ENCODE data around the gene ADPRM.

The ADPRM gene

GRCh38 chr17:10652984-10653659, 44.3 kb upstream of the ADPRM start:
- no peak for DNase-seq
- Histone ChIP-seq H3K4me3 (ENCODE audit: low read depth, low read length) (no peak overlapping the region), H3K27me3 (replicated peaks) (no peaks in the 10 kb centered on the region), H3K36me3 (replicated peaks) (no peaks in the 10 kb centered on the region), H3K27ac (no peak overlapping the region)
- in situ Hi-C loops (cut with HindIII; ENCODE audit: low pct_ligation_motif_present, low sequenced_read_pairs) = no loop called here
- TF ChIP-seq, protein P1, sequence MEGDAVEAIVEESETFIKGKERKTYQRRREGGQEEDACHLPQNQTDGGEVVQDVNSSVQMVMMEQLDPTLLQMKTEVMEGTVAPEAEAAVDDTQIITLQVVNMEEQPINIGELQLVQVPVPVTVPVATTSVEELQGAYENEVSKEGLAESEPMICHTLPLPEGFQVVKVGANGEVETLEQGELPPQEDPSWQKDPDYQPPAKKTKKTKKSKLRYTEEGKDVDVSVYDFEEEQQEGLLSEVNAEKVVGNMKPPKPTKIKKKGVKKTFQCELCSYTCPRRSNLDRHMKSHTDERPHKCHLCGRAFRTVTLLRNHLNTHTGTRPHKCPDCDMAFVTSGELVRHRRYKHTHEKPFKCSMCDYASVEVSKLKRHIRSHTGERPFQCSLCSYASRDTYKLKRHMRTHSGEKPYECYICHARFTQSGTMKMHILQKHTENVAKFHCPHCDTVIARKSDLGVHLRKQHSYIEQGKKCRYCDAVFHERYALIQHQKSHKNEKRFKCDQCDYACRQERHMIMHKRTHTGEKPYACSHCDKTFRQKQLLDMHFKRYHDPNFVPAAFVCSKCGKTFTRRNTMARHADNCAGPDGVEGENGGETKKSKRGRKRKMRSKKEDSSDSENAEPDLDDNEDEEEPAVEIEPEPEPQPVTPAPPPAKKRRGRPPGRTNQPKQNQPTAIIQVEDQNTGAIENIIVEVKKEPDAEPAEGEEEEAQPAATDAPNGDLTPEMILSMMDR (IDR thresholded peaks at IDR 0.05; ENCODE audit: low read depth, low read length, missing control alignments) = no peak

DNA sequence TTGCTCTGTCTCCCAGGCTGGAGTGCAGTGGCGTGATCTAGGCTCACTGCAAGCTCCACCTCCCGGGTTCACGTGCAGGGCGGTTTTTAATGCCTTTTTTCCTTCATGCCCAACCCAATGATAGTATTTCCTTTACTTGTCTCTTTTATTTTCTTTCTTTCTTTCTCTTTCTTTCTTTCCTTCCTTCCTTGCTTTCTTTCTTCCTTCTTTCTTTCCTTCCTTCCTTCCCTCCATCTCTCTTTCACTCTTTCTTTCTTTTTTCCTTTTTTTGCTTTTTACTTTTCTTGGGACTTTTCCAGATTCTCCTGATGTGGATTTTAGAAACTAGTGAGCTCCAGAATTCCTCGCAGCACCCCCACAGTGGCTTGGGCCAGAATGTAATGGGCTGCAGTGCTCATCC, 43.4 kb upstream of the ADPRM start:
- in situ Hi-C loops (cut with HindIII; ENCODE audit: low pct_ligation_motif_present, low sequenced_read_pairs) = no loop called here
- H3K36me3 ChIP-seq (replicated peaks) = no peaks in the 10 kb centered on the region
- no peak overlapping the region for H3K4me3 ChIP-seq (ENCODE audit: low read depth, low read length)
- no peak overlapping the region for H3K27ac ChIP-seq
- no peaks in the 10 kb centered on the region for H3K27me3 ChIP-seq (replicated peaks)
- no peak for DNase-seq
- TF ChIP-seq, protein P1 (IDR thresholded peaks at IDR 0.05; ENCODE audit: low read depth, low read length, missing control alignments) = no peak

DNA sequence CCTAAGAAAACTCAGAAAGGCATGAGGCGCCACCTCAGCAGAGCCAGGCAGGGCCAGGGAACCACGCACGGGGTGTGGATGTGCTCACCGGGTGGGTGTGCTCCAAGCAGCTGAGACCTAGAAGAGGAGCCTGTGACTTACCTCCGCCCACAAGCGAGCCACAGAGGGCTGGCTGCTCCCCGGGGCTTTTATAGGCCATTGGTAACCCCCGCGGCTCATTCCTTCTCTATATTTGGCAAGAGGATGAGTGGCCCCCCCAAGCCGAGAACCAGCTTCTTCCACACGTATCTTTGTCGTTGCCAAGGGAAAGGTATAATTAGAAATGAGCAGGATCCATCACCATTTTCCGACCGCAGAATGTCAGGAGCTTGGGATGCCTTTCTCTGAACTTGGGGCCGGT, 40.2 kb upstream of the ADPRM start, which contains the start of gene MYH3:
Gene MYH3, minus strand, starts transcription at position 162 of the 400 bp plus-strand sequence. CDS start 2,245 bp downstream, outside the sequence.
- H3K27me3 ChIP-seq (replicated peaks) = no peaks in the 10 kb centered on the region
- no peak within 1 kb of the TSS for H3K4me3 ChIP-seq (ENCODE audit: low read depth, low read length)
- TF ChIP-seq, protein P1 (IDR thresholded peaks at IDR 0.05; ENCODE audit: low read depth, low read length, missing control alignments) = no peak
- H3K27ac ChIP-seq = no peak within 1 kb of the TSS
- DNase-seq = no peak
- no peaks in the 10 kb centered on the region for H3K36me3 ChIP-seq (replicated peaks)
- in situ Hi-C loops (cut with HindIII; ENCODE audit: low pct_ligation_motif_present, low sequenced_read_pairs) = no loop called here

DNA sequence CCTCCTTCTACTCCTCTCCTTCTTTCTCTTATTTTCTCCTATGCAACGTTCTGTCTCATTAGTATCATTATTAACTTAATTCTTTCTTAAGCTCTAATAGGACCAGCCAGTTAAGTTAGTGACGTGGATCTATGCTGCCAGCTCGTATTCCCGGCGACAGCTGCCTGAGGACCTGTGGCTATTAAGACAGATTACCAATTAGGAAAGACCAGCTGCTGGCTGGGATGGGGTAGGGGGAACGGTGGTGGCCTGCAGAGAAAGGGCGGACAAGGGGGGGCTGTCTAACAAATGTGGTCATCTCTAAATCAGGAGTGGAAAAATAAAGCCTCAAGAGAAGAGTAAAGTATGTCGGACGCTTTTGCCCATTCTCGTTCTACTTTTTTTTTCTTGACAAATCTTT, 39.5 kb upstream of the ADPRM start:
- Histone ChIP-seq H3K36me3 (replicated peaks) (no peaks in the 10 kb centered on the region), H3K27ac (no peak overlapping the region), H3K27me3 (replicated peaks) (no peaks in the 10 kb centered on the region), H3K4me3 (ENCODE audit: low read depth, low read length) (no peak overlapping the region)
- in situ Hi-C loops (cut with HindIII; ENCODE audit: low pct_ligation_motif_present, low sequenced_read_pairs) = no loop called here
- TF ChIP-seq, protein P1 (IDR thresholded peaks at IDR 0.05; ENCODE audit: low read depth, low read length, missing control alignments) = no peak
- DNase-seq = no peak

DNA sequence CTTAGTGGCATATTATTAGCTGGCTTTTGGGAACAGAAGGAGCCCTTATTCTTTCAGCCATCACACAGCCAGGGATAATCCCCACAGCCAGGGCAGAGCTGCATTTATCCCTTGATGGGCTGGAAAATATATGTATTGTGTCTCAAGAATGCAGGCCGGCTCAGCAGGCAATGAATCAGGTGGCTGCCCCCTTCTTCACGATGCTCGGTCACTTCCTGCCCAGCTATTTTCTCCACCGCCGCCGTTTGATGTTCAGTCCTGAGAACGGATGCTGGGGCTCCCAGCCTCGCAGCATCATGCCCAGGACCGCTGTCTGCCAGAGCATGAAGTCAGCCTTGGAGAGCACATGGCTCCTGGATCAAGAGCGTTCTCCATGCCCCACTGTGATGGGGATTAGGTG, 36.0 kb upstream of the ADPRM start:
- no peaks in the 10 kb centered on the region for H3K27me3 ChIP-seq (replicated peaks)
- DNase-seq = no peak
- TF ChIP-seq, protein P1 (IDR thresholded peaks at IDR 0.05; ENCODE audit: low read depth, low read length, missing control alignments) = no peak
- no peak overlapping the region for H3K4me3 ChIP-seq (ENCODE audit: low read depth, low read length)
- in situ Hi-C loops (cut with HindIII; ENCODE audit: low pct_ligation_motif_present, low sequenced_read_pairs) = no loop called here
- H3K27ac ChIP-seq = no peak overlapping the region
- no peaks in the 10 kb centered on the region for H3K36me3 ChIP-seq (replicated peaks)

- no peak for DNase-seq
- Histone ChIP-seq H3K4me3 (ENCODE audit: low read depth, low read length) (no peak overlapping the region), H3K27ac (no peak overlapping the region), H3K36me3 (replicated peaks) (no peaks in the 10 kb centered on the region), H3K27me3 (replicated peaks) (no peaks in the 10 kb centered on the region)
- TF ChIP-seq, protein P1 (IDR thresholded peaks at IDR 0.05; ENCODE audit: low read depth, low read length, missing control alignments) = no peak
- in situ Hi-C loops (cut with HindIII; ENCODE audit: low pct_ligation_motif_present, low sequenced_read_pairs) = no loop called here
These were observed 34.2 kb upstream of the ADPRM start for GRCh38 chr17:10663231-10663630.
